Neural cell (in vitro differentiated cells): ENCODE measurements around the gene RAP1GAP2.

Source experiments
- CTCF ChIP-seq: fragments of 450-650 bp; IDR thresholded peaks from 2 replicates; pipeline ENCODE4 v1.5.1; 2014; ENCODE audit warnings: antibody characterized with exemption, mild to moderate bottlenecking, moderate library complexity; ENCODE audit not compliant: poor library complexity, severe bottlenecking
- EP300 ChIP-seq: fragments of 450-650 bp; conservative IDR thresholded peaks from 2 replicates; pipeline ENCODE4 v1.6.1; 2014; ENCODE audit warnings: antibody characterized with exemption, mild to moderate bottlenecking, moderate library complexity; ENCODE audit not compliant: poor library complexity, severe bottlenecking
- EZH2 ChIP-seq: fragments of 200-600, 300-800 bp; shearing (Covaris generic), sonication (generic); IDR thresholded peaks from 2 replicates; pipeline ENCODE4 v1.6.1; 2014; ENCODE audit warnings: antibody characterized with exemption, low read length, borderline replicate concordance, mild to moderate bottlenecking; ENCODE audit not compliant: insufficient read depth, poor library complexity, severe bottlenecking

- no peak for TF ChIP-seq CTCF
- TF ChIP-seq EP300: no peak
- no peak for TF ChIP-seq EZH2
These were observed 75.0 kb downstream of the RAP1GAP2 start for GRCh38 chr17:2871205-2871604.
